A549 treated with CORT108297 at 1 μM for 4 hours (cell line): ENCODE measurements around the gene PDXP. TPM values are rescaled to one million over a fixed set of nuclear protein-coding genes. Genes with fewer than 3 reads are reported as not detected.

Source experiments
- total RNA-seq: library from RNA; stranded (reverse); fragments of 200-300 nt; extraction: Qiagen RNA extraction; gene quantifications from 5 replicates; pipeline ENCODE4 v1.2.3, GENCODE V29; 2022

The PDXP gene
- total RNA-seq = 13.6 to 20.2 TPM (median 18.7 TPM) in 5 replicates

GRCh38 chr22:37658133-37659065 is at the start of gene PDXP:
Gene PDXP (plus strand): TSS chr22:37658723. CDS start chr22:37658783, 60 bp downstream.

GRCh38 chr22:37639070-37639760 is 19.3 kb upstream of the PDXP start, which contains the start of gene SH3BP1:
Gene SH3BP1 (plus strand): TSS chr22:37639669. CDS start chr22:37639788, 119 bp downstream.

GRCh38 chr22:37674951-37675929 is 16.7 kb downstream of the PDXP start, which contains the start of gene LGALS1:
Gene LGALS1 (plus strand): TSS chr22:37675636. CDS start chr22:37675703, 67 bp downstream.

GRCh38 chr22:37686002-37686982 is 27.8 kb downstream of the PDXP start, which contains the start of gene NOL12:
Gene NOL12 (plus strand): TSS chr22:37686343. CDS start chr22:37686393, 50 bp downstream.

GRCh38 chr22:37696657-37697537 is 38.4 kb downstream of the PDXP start, which contains the start of gene TRIOBP:
Gene TRIOBP (plus strand): TSS chr22:37697048. CDS start chr22:37701366, 4,318 bp downstream.

Other genes with a start within 250 kb of the PDXP start
- 5.8 to 10.1 TPM (median 9.8 TPM) in 5 replicates for gene ELFN2, start 231.2 kb upstream of the PDXP start, total RNA-seq
- 1.4 to 3.5 TPM (median 2.5 TPM) in 5 replicates for gene MFNG, start 172.3 kb upstream of the PDXP start, total RNA-seq
- gene CARD10, start 139.3 kb upstream of the PDXP start, total RNA-seq = 25.1 to 38.6 TPM (median 38.4 TPM) in 5 replicates
- 27.1 to 39.3 TPM (median 37.1 TPM) in 5 replicates for gene CDC42EP1, start 98.2 kb upstream of the PDXP start, total RNA-seq
- gene LGALS2, start 78.6 kb upstream of the PDXP start, total RNA-seq = 0.20 to 0.37 TPM in 2 of 5 replicates, not detected in the others
- 17.3 to 25.3 TPM (median 23.4 TPM) in 5 replicates for gene GGA1, start 49.9 kb upstream of the PDXP start, total RNA-seq
- gene SH3BP1, start 19.1 kb upstream of the PDXP start, total RNA-seq = 1.3 to 2.6 TPM (median 2.2 TPM) in 5 replicates
- gene LGALS1, start 16.9 kb downstream of the PDXP start, total RNA-seq = 1,348 to 1,402 TPM (median 1,371 TPM) in 5 replicates
- 25.2 to 29.2 TPM (median 27.7 TPM) in 5 replicates for gene NOL12, start 27.6 kb downstream of the PDXP start, total RNA-seq
- gene TRIOBP, start 38.3 kb downstream of the PDXP start, total RNA-seq = 23.0 to 37.4 TPM (median 35.1 TPM) in 5 replicates
- gene GCAT, start 149.2 kb downstream of the PDXP start, total RNA-seq = 2.6 to 3.6 TPM (median 2.7 TPM) in 5 replicates
- not detected in 5 replicates for gene GALR3, start 164.7 kb downstream of the PDXP start, total RNA-seq
- gene ANKRD54, start 185.6 kb downstream of the PDXP start, total RNA-seq = 19.0 to 26.7 TPM (median 23.9 TPM) in 5 replicates
- 272 to 291 TPM (median 283 TPM) in 5 replicates for gene EIF3L, start 190.7 kb downstream of the PDXP start, total RNA-seq
- 15.4 to 21.0 TPM (median 18.3 TPM) in 5 replicates for gene MICALL1, start 247.6 kb downstream of the PDXP start, total RNA-seq